ENCODE measurements around the gene OSBPL8. TPM values are rescaled to one million over a fixed set of nuclear protein-coding genes. Genes with fewer than 3 reads are reported as not detected.

Gene OSBPL8
- total and polyA plus RNA-seq, 2 experiments from 2014 or later = 78.0 to 124 TPM

- Mint-ChIP-seq H3K9me3 (no peaks in the 10 kb centered on the region), H3K4me1 (peaks cover 15% of the 10 kb centered on the region), H3K36me3 (ENCODE audit: low read depth) (no peaks in the 10 kb centered on the region), H3K4me3 (no peak overlapping the region), H3K27ac (no peak overlapping the region), H3K27me3 (ENCODE audit: insufficient read depth, low read depth, poor library complexity) (peaks cover 2% of the 10 kb centered on the region)
- TF ChIP-seq ZNF462 (CRISPR knock-in tag; IDR thresholded peaks at IDR 0.05) (no peak), JUNB (IDR thresholded peaks at IDR 0.05; ENCODE audit: unreplicated experiment) (no peak), ZNF331 (CRISPR knock-in tag; IDR thresholded peaks at IDR 0.05; ENCODE audit: low read depth) (no peak), EZH2phosphoT487 (IDR thresholded peaks at IDR 0.05; ENCODE audit: unreplicated experiment) (no peak), CREB1 (CRISPR knock-in tag; IDR thresholded peaks at IDR 0.05; ENCODE audit: low read depth) (no peak), EZH2 (IDR thresholded peaks at IDR 0.05; ENCODE audit: low read depth, unreplicated experiment) (no peak)
- TF ChIP-seq, protein P1, sequence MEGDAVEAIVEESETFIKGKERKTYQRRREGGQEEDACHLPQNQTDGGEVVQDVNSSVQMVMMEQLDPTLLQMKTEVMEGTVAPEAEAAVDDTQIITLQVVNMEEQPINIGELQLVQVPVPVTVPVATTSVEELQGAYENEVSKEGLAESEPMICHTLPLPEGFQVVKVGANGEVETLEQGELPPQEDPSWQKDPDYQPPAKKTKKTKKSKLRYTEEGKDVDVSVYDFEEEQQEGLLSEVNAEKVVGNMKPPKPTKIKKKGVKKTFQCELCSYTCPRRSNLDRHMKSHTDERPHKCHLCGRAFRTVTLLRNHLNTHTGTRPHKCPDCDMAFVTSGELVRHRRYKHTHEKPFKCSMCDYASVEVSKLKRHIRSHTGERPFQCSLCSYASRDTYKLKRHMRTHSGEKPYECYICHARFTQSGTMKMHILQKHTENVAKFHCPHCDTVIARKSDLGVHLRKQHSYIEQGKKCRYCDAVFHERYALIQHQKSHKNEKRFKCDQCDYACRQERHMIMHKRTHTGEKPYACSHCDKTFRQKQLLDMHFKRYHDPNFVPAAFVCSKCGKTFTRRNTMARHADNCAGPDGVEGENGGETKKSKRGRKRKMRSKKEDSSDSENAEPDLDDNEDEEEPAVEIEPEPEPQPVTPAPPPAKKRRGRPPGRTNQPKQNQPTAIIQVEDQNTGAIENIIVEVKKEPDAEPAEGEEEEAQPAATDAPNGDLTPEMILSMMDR (conservative IDR thresholded peaks at IDR 0.05; ENCODE audit: low read depth in 2 of 2) = no peak
- Histone ChIP-seq H3K4me3 (no peak overlapping the region), H3F3A (replicated peaks; ENCODE audit: low read depth) (no peaks in the 10 kb centered on the region), H3K4me1 (ENCODE audit: insufficient read depth) (peaks cover 8% of the 10 kb centered on the region), H3K79me2 (replicated peaks; ENCODE audit: insufficient read depth) (no peaks in the 10 kb centered on the region), H3K27me3 (ENCODE audit: insufficient read depth) (no peaks in the 10 kb centered on the region), H3K9me2 (ENCODE audit: insufficient read depth) (no peaks in the 10 kb centered on the region), H2AFZ (peak overlapping the region; percentile 83), H3K4me2 (peak overlapping the region; percentile 52; the same call in 1 of the 2 replicates), H3K36me3 (ENCODE audit: insufficient read depth) (no peaks in the 10 kb centered on the region), H4K20me1 (replicated peaks; ENCODE audit: insufficient read depth) (no peaks in the 10 kb centered on the region), H3K27ac (ENCODE audit: low read depth) (no peak overlapping the region)
- ATAC-seq (peak; percentile 64), DNase-seq (ENCODE audit: low spot score) (peak; percentile 46)
Observed at GRCh38 chr12:76312315-76312714, 247.3 kb downstream of the OSBPL8 start.

All from GM23338 (cell line).